WTC11 (cell line): ENCODE data around the gene IL20RB. TPM values are rescaled to one million over a fixed set of nuclear protein-coding genes. Genes with fewer than 3 reads are reported as not detected.
"Not testable (repeated sequence)": the region's sequence is repeated elsewhere in the genome, so short reads cannot be mapped to it uniquely, and the experiment has no call there.

ENCODE experiments used
- ATAC-seq: fragments of 200-7000 bp; cut with Tn5 transposase; 2 replicates; pipeline ENCODE4 v1.10.0; 2021; ENCODE audit warnings: mild to moderate bottlenecking, moderate library complexity
- CTCF ChIA-PET: fragments of 300-600 bp; sonication (Branson Sonifier 250); formaldehyde crosslinking; loops from one replicate; lab custom pipeline; 2021; ENCODE audit warnings: antibody characterized with exemption; lab: Charles Lee
- POLR2A ChIA-PET: fragments of 350-600 bp; sonication (Branson Sonifier 250); formaldehyde crosslinking; loops from one replicate; lab custom pipeline; 2021; ENCODE audit warnings: antibody characterized with exemption; lab: Charles Lee
- DNase-seq: peaks from one replicate; pipeline ENCODE4 v3.0.0; 2021; ENCODE audit warnings: low spot score
- H3K27ac Mint-ChIP-seq: 2 replicates; pipeline ENCODE4 v1.8.0; 2021; ENCODE audit warnings: mixed read lengths
- H3K27me3 Mint-ChIP-seq: 2 replicates; pipeline ENCODE4 v1.8.0; 2021; ENCODE audit warnings: low read depth, mild to moderate bottlenecking, moderate library complexity, mixed read lengths
- H3K36me3 Mint-ChIP-seq: 2 replicates; pipeline ENCODE4 v1.8.0; 2021; ENCODE audit warnings: mixed read lengths
- H3K4me1 Mint-ChIP-seq: 2 replicates; pipeline ENCODE4 v1.8.0; 2022; ENCODE audit warnings: mixed read lengths
- H3K4me3 Mint-ChIP-seq: 2 replicates; pipeline ENCODE4 v1.8.0; 2021; ENCODE audit warnings: mild to moderate bottlenecking, moderate library complexity, mixed read lengths
- H3K9me3 Mint-ChIP-seq: 2 replicates; pipeline ENCODE4 v1.8.0; 2021; ENCODE audit warnings: mixed read lengths
- CREB1 ChIP-seq: sonication (generic); formaldehyde crosslinking; IDR thresholded peaks from 2 replicates; pipeline ENCODE4 v1.8.0; 2023; ENCODE audit warnings: mild to moderate bottlenecking, missing genetic modification reagents
- E2F4 ChIP-seq: sonication (generic); formaldehyde crosslinking; IDR thresholded peaks from 2 replicates; pipeline ENCODE4 v1.8.1; 2022; ENCODE audit warnings: low read depth, mild to moderate bottlenecking, moderate library complexity, missing genetic modification reagents, borderline replicate concordance
- ESRRA ChIP-seq: sonication (generic); formaldehyde crosslinking; IDR thresholded peaks from 2 replicates; pipeline ENCODE4 v1.8.1; 2022; ENCODE audit warnings: mild to moderate bottlenecking, missing genetic modification reagents, borderline replicate concordance
- HMGA2 ChIP-seq: fragments of 250-450 bp; sonication (Bioruptor Pico); IDR thresholded peaks from 2 replicates; pipeline ENCODE4 v1.4.0; 2021; ENCODE audit warnings: mild to moderate bottlenecking, moderate library complexity
- JAZF1 ChIP-seq: fragments of 250-450 bp; sonication (Bioruptor Pico); IDR thresholded peaks from 2 replicates; pipeline ENCODE4 v1.9.0; 2021; ENCODE audit warnings: moderate library complexity, mild to moderate bottlenecking, inconsistent platforms
- MXD4 ChIP-seq: fragments of 250-450 bp; sonication (Bioruptor Pico); IDR thresholded peaks from 2 replicates; pipeline ENCODE4 v1.8.0; 2021; ENCODE audit warnings: mild to moderate bottlenecking, moderate library complexity, borderline replicate concordance
- NFATC4 ChIP-seq: fragments of 250-450 bp; sonication (Bioruptor Pico); IDR thresholded peaks from 2 replicates; pipeline ENCODE4 v1.9.0; 2021; ENCODE audit warnings: mild to moderate bottlenecking
- NFYB ChIP-seq: sonication (generic); formaldehyde crosslinking; conservative IDR thresholded peaks from 2 replicates; pipeline ENCODE4 v1.8.0; 2022; ENCODE audit warnings: low read depth, missing genetic modification reagents
- NR2C2 ChIP-seq: sonication (generic); formaldehyde crosslinking; IDR thresholded peaks from 2 replicates; pipeline ENCODE4 v1.8.0; 2022; ENCODE audit warnings: mild to moderate bottlenecking, missing genetic modification reagents
- OVOL2 ChIP-seq: fragments of 250-450 bp; sonication (Bioruptor Pico); IDR thresholded peaks from 2 replicates; pipeline ENCODE4 v1.9.0; 2021; ENCODE audit warnings: mild to moderate bottlenecking, borderline replicate concordance
- PRRX2 ChIP-seq: fragments of 250-450 bp; sonication (Bioruptor Pico); IDR thresholded peaks from 2 replicates; pipeline ENCODE4 v1.8.0; 2021; ENCODE audit warnings: mild to moderate bottlenecking
- SP1 ChIP-seq: sonication (generic); formaldehyde crosslinking; conservative IDR thresholded peaks from 2 replicates; pipeline ENCODE4 v1.8.1; 2022; ENCODE audit warnings: missing genetic modification reagents
- TEAD1 ChIP-seq: sonication (generic); formaldehyde crosslinking; IDR thresholded peaks from 2 replicates; pipeline ENCODE4 v1.8.0; 2022; ENCODE audit warnings: mild to moderate bottlenecking, missing genetic modification reagents
- ZBTB43 ChIP-seq: sonication (generic); formaldehyde crosslinking; IDR thresholded peaks from 2 replicates; pipeline ENCODE4 v1.8.1; 2023; ENCODE audit warnings: mild to moderate bottlenecking, missing genetic modification reagents
- ZNF138 ChIP-seq: sonication (generic); formaldehyde crosslinking; conservative IDR thresholded peaks from 2 replicates; pipeline ENCODE4 v1.8.1; 2022; ENCODE audit warnings: mild to moderate bottlenecking, moderate library complexity, missing genetic modification reagents
- ZNF219 ChIP-seq: sonication (generic); formaldehyde crosslinking; IDR thresholded peaks from 2 replicates; pipeline ENCODE4 v1.8.0; 2023; ENCODE audit warnings: missing genetic modification reagents, mild to moderate bottlenecking, borderline replicate concordance
- ZNF232 ChIP-seq: sonication (generic); formaldehyde crosslinking; IDR thresholded peaks from 2 replicates; pipeline ENCODE4 v1.8.0; 2022; ENCODE audit warnings: mild to moderate bottlenecking, missing genetic modification reagents
- ZNF396 ChIP-seq: fragments of 250-450 bp; sonication (Bioruptor Pico); IDR thresholded peaks from 2 replicates; pipeline ENCODE4 v1.8.0; 2021; ENCODE audit warnings: mild to moderate bottlenecking, moderate library complexity, borderline replicate concordance
- total RNA-seq: library from RNA; stranded (reverse); gene quantifications from 3 replicates; pipeline ENCODE4 v1.2.3, GENCODE V29; 2021
- TF ChIP-seq, protein P1 (sequence below): fragments of 250-450 bp; sonication (Bioruptor Pico); IDR thresholded peaks from 2 replicates; pipeline ENCODE4 v1.9.0; 2021; ENCODE audit warnings: mild to moderate bottlenecking
- TF ChIP-seq, protein P2 (sequence below): fragments of 250-450 bp; sonication (Bioruptor Pico); IDR thresholded peaks from 2 replicates; pipeline ENCODE4 v2.1.2; 2022; ENCODE audit warnings: mild to moderate bottlenecking, moderate library complexity

IL20RB gene
- total RNA-seq, 1 experiment from 2014 or later, result 2.3 TPM

- Mint-ChIP-seq H3K4me1 (no peaks in the 10 kb centered on the region), H3K36me3 (peaks cover 14% of the 10 kb centered on the region), H3K9me3 (peaks cover 16% of the 10 kb centered on the region), H3K27me3 (no peaks in the 10 kb centered on the region), H3K4me3 (no peak overlapping the region), H3K27ac (no peak overlapping the region)
- DNase-seq, result no peak
- ATAC-seq, result no peak
- ChIA-PET POLR2A (no interaction called here), CTCF (no interaction called here)
- no peak for TF ChIP-seq E2F4 (CRISPR knock-in tag)
- no peak for TF ChIP-seq NR2C2
- TF ChIP-seq SP1 (CRISPR knock-in tag), result no peak
- TF ChIP-seq PRRX2 (CRISPR knock-in tag), result no peak
- TF ChIP-seq ZNF138, result no peak
Observed at GRCh38 chr3:136992115-136992514, 34.3 kb downstream of the IL20RB start.

DNA sequence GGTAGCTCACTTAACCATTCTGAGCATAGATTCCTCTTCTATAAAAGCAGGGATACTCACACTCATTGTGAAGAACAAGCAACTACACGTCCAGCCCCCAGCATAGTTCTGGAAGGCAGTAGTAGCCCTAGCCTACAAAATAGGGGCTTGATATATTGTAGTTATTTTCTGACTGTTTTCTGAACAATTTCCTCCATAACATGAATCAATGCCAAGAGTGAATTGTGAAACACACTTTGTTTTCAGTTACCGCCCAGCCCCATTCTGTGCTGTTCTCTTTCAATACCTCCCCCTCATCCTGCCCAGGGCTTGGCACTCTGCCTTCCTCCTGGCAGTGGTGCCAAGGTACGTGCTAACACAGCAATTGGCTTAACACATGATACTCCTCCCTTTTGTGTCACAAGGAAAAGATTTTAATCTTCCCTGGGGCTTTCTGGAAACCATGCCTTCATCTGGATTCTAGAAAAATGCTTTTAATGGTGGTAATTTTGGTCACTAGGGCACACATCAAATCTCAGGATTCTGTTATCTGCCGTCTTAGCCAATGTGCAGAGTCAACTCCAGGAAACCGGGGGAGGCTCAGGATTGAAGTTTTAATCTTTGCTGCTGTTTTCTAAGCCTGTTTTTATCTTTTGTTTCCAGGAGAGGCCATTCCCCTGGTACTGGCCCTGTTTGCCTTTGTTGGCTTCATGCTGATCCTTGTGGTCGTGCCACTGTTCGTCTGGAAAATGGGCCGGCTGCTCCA is 37.2 kb downstream of the IL20RB start:
- Mint-ChIP-seq H3K36me3 (no peaks in the 10 kb centered on the region), H3K27ac (no peak overlapping the region), H3K9me3 (no peaks in the 10 kb centered on the region), H3K4me1 (no peaks in the 10 kb centered on the region), H3K4me3 (no peak overlapping the region), H3K27me3 (no peaks in the 10 kb centered on the region)
- ATAC-seq (no peak), DNase-seq (no peak)
- ChIA-PET POLR2A (no interaction called here), CTCF (no interaction called here)
- no peak for TF ChIP-seq ZBTB43 (CRISPR knock-in tag)

- POLR2A ChIA-PET, result no interaction called here
- Mint-ChIP-seq H3K27ac (no peak overlapping the region), H3K4me3 (no peak overlapping the region), H3K9me3 (no peaks in the 10 kb centered on the region), H3K27me3 (no peaks in the 10 kb centered on the region), H3K4me1 (no peaks in the 10 kb centered on the region), H3K36me3 (no peaks in the 10 kb centered on the region)
- ATAC-seq (no peak), DNase-seq (no peak)
- TF ChIP-seq, protein P1, sequence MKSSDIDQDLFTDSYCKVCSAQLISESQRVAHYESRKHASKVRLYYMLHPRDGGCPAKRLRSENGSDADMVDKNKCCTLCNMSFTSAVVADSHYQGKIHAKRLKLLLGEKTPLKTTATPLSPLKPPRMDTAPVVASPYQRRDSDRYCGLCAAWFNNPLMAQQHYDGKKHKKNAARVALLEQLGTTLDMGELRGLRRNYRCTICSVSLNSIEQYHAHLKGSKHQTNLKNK (CRISPR knock-in tag), result no peak
- TF ChIP-seq OVOL2 (no peak), TEAD1 (CRISPR knock-in tag) (no peak), MXD4 (CRISPR knock-in tag) (no peak), ZNF396 (CRISPR knock-in tag) (no peak), ESRRA (CRISPR knock-in tag) (no peak), JAZF1 (CRISPR knock-in tag) (no peak), NFYB (no peak), ZNF219 (no peak)
- CTCF ChIA-PET, result no interaction called here
Observed at GRCh38 chr3:136995652-136996051, 37.9 kb downstream of the IL20RB start.

GRCh38 chr3:137000039-137000438 is 42.3 kb downstream of the IL20RB start:
- ChIA-PET CTCF (interaction anchor here (2.2 kb wide), 1 partner anchor 14 kb away, joined by 7 read pairs; no protein-coding TSS in a partner anchor), POLR2A (no interaction called here)
- Mint-ChIP-seq H3K27ac (no peak overlapping the region), H3K36me3 (no peaks in the 10 kb centered on the region), H3K4me1 (no peaks in the 10 kb centered on the region), H3K27me3 (no peaks in the 10 kb centered on the region; the same call in 1 of the 2 replicates)
- ATAC-seq, result no peak
- TF ChIP-seq OVOL2 (no peak), ZNF232 (CRISPR knock-in tag) (no peak), MXD4 (CRISPR knock-in tag) (no peak), HMGA2 (CRISPR knock-in tag) (no peak), CREB1 (CRISPR knock-in tag) (no peak), NFATC4 (CRISPR knock-in tag) (no peak)
- TF ChIP-seq, protein P2, sequence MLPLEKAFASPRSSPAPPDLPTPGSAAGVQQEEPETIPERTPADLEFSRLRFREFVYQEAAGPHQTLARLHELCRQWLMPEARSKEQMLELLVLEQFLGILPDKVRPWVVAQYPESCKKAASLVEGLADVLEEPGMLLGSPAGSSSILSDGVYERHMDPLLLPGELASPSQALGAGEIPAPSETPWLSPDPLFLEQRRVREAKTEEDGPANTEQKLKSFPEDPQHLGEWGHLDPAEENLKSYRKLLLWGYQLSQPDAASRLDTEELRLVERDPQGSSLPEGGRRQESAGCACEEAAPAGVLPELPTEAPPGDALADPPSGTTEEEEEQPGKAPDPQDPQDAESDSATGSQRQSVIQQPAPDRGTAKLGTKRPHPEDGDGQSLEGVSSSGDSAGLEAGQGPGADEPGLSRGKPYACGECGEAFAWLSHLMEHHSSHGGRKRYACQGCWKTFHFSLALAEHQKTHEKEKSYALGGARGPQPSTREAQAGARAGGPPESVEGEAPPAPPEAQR (CRISPR knock-in tag), result no peak
- TF ChIP-seq, all 79 proteins: peak for 0
- no peak for DNase-seq
- Mint-ChIP-seq H3K9me3 (no peaks in the 10 kb centered on the region), H3K4me3 (no peak overlapping the region)

GRCh38 chr3:137007376-137007775 is 49.6 kb downstream of the IL20RB start:
- H3K27me3 Mint-ChIP-seq, H3K36me3 Mint-ChIP-seq, CTCF ChIA-PET, ATAC-seq, POLR2A ChIA-PET, H3K4me3 Mint-ChIP-seq, H3K9me3 Mint-ChIP-seq, H3K4me1 Mint-ChIP-seq, DNase-seq, H3K27ac Mint-ChIP-seq: not testable (repeated sequence)
